HCT116 (cell line): Measurements from ENCODE around the gene C1orf167. TPM values are rescaled to one million over a fixed set of nuclear protein-coding genes. Genes with fewer than 3 reads are reported as not detected.

Experiments used
- ATAC-seq: fragments of 200-7000 bp; cut with Tn5 transposase; 2 replicates; pipeline ENCODE4 v1.9.1; 2020; ENCODE audit warnings: mild to moderate bottlenecking, moderate library complexity
- BruUV-seq: library from RNA; stranded (reverse); fragments of 400-500 nt; replicated peaks from 2 replicates; lab custom pipeline; 2021; lab: Mats Ljungman, UMichigan
- CTCF ChIA-PET: fragments of 300-600 bp; sonication (Branson Sonifier 250); formaldehyde crosslinking; loops from one replicate; lab custom pipeline; 2021; ENCODE audit warnings: antibody characterized with exemption; lab: Charles Lee
- POLR2A ChIA-PET: fragments of 300-600, 350-600 bp; sonication (Branson Sonifier 250); formaldehyde crosslinking; loops from one replicate; lab custom pipeline; 2021; ENCODE audit warnings: antibody characterized with exemption; lab: Charles Lee
- RAD21 ChIA-PET, 2 experiments: fragments of 300-600 bp; sonication (Branson Sonifier 250); formaldehyde crosslinking; loops; one replicate each; lab custom pipeline; 2023; ENCODE audit warnings: low total read pairs in 2 of 2; ENCODE audit not compliant: uncharacterized antibody in 2 of 2, unreplicated experiment in 2 of 2, low non-redundant PET in 1 of 2; lab: Charles Lee
- DNase-seq: peaks from one replicate; pipeline ENCODE4 v3.0.0-alpha.2; 2010; ENCODE audit warnings: low read depth, low spot score
- H2AFZ ChIP-seq: fragments of 200-600 bp; shearing (Covaris generic), sonication (generic); 2 replicates; pipeline ENCODE4 v1.6.1; 2017; ENCODE audit warnings: low read depth, mixed run types, mixed read lengths, antibody characterized with exemption, low read length; ENCODE audit not compliant: poor library complexity, severe bottlenecking
- H3K27ac ChIP-seq: 2 replicates; pipeline ENCODE4 v1.5.1; 2012; ENCODE audit warnings: low read depth, low read length
- H3K27me3 ChIP-seq: fragments of 200-600 bp; sonication (generic); 2 replicates; pipeline ENCODE4 v1.6.1; 2016; ENCODE audit warnings: mixed run types, low read length, mixed read lengths; ENCODE audit not compliant: insufficient read depth
- H3K36me3 ChIP-seq, 2 experiments: fragments of 200-500 bp in 1 of 2; fragments of 200-600 bp in 1 of 2; sonication (Bioruptor generic) in 1 of 2; sonication (generic) in 1 of 2; 2 replicates each; pipeline versions ENCODE4 v1.5.1 to v1.6.1; 2014 to 2016; ENCODE audit warnings: low read length in 2 of 2, inconsistent platforms in 1 of 2, mixed read lengths in 1 of 2, mixed run types in 1 of 2; ENCODE audit not compliant: insufficient read depth in 2 of 2, control insufficient read depth in 1 of 2
- H3K4me1 ChIP-seq, 2 experiments: fragments of 200-600 bp in 1 of 2; sonication (generic) in 1 of 2; 2 replicates each; pipeline versions ENCODE4 v1.5.1 to v1.6.1; 2012 to 2017; ENCODE audit warnings: low read length in 2 of 2, inconsistent platforms in 1 of 2, mild to moderate bottlenecking in 1 of 2, mixed read lengths in 1 of 2, mixed run types in 1 of 2, moderate library complexity in 1 of 2; ENCODE audit not compliant: insufficient read depth in 2 of 2, control insufficient read depth in 1 of 2
- H3K4me2 ChIP-seq: fragments of 200-600 bp; sonication (generic); 2 replicates; pipeline ENCODE4 v1.6.1; 2017; ENCODE audit warnings: mixed run types, low read length, mixed read lengths
- H3K4me3 ChIP-seq, 2 experiments: fragments of 200-600 bp in 1 of 2; sonication (generic) in 1 of 2; replicated peaks in 1 of 2; 2 replicates each; pipeline ENCODE4 v1.5.1; 2011 to 2016; ENCODE audit warnings: low read length in 2 of 2, control low read depth in 1 of 2, low read depth in 1 of 2, mild to moderate bottlenecking in 1 of 2, mixed read lengths in 1 of 2, mixed run types in 1 of 2
- H3K79me2 ChIP-seq: fragments of 200-600 bp; sonication (generic); 2 replicates; pipeline ENCODE4 v1.6.1; 2017; ENCODE audit warnings: mild to moderate bottlenecking, mixed run types, low read length, moderate library complexity, mixed read lengths; ENCODE audit not compliant: insufficient read depth
- H3K9ac ChIP-seq: fragments of 200-600 bp; sonication (generic); 2 replicates; pipeline ENCODE4 v1.6.1; 2016; ENCODE audit warnings: low read length, mixed read lengths
- H3K9me2 ChIP-seq: fragments of 200-600 bp; sonication (generic), shearing (Covaris generic); 2 replicates; pipeline ENCODE4 v1.6.1; 2017; ENCODE audit warnings: mixed run types, mild to moderate bottlenecking, moderate library complexity; ENCODE audit not compliant: insufficient read depth
- H3K9me3 ChIP-seq, 2 experiments: fragments of 200-500 bp in 1 of 2; fragments of 200-600 bp in 1 of 2; sonication (Bioruptor generic) in 1 of 2; sonication (generic) in 1 of 2; 2 replicates each; pipeline ENCODE4 v1.6.1; 2014 to 2017; ENCODE audit warnings: low read length in 2 of 2, mixed read lengths in 2 of 2, inconsistent platforms in 1 of 2, low read depth in 1 of 2, mild to moderate bottlenecking in 1 of 2, mixed run types in 1 of 2, moderate library complexity in 1 of 2; ENCODE audit not compliant: control insufficient read depth in 1 of 2, insufficient read depth in 1 of 2
- H4K20me1 ChIP-seq: fragments of 200-600 bp; sonication (generic), shearing (Covaris generic); 2 replicates; pipeline ENCODE4 v1.6.1; 2017; ENCODE audit warnings: mixed run types, mild to moderate bottlenecking, moderate library complexity; ENCODE audit not compliant: insufficient read depth
- CBX3 ChIP-seq: IDR thresholded peaks from 2 replicates; pipeline ENCODE4 v1.6.1; 2012; ENCODE audit warnings: low read depth
- CEBPB ChIP-seq: IDR thresholded peaks from 2 replicates; pipeline ENCODE4 v1.6.1; 2012; ENCODE audit warnings: low read depth
- EGR1 ChIP-seq: IDR thresholded peaks from 2 replicates; pipeline ENCODE4 v1.6.1; 2012; ENCODE audit warnings: low read depth
- EZH2 ChIP-seq: fragments of 200-600 bp; sonication (generic); IDR thresholded peaks from 2 replicates; pipeline ENCODE4 v1.6.1; 2017; ENCODE audit warnings: antibody characterized with exemption, mixed run types
- EZH2phosphoT487 ChIP-seq: fragments of 200-600 bp; IDR thresholded peaks from 2 replicates; pipeline ENCODE4 v1.6.1; 2018; ENCODE audit warnings: antibody characterized with exemption, borderline replicate concordance
- FOSL1 ChIP-seq: IDR thresholded peaks from 2 replicates; pipeline ENCODE4 v1.6.1; 2012; ENCODE audit warnings: low read depth
- JUND ChIP-seq: IDR thresholded peaks from 2 replicates; pipeline ENCODE4 v1.6.1; 2012
- POLR2A ChIP-seq: IDR thresholded peaks from 2 replicates; pipeline ENCODE4 v1.7.0; 2011; ENCODE audit warnings: borderline replicate concordance; ENCODE audit not compliant: insufficient read depth, insufficient read length; ENCODE audit errors: extremely low read depth
- POLR2AphosphoS5 ChIP-seq: IDR thresholded peaks from 2 replicates; pipeline ENCODE4 v1.6.1; 2011; ENCODE audit warnings: mild to moderate bottlenecking, low read depth, low read length, moderate library complexity
- RAD21 ChIP-seq: IDR thresholded peaks from 2 replicates; pipeline ENCODE4 v1.6.1; 2012; ENCODE audit warnings: low read depth, mild to moderate bottlenecking
- SP1 ChIP-seq: IDR thresholded peaks from 2 replicates; pipeline ENCODE4 v1.6.1; 2012; ENCODE audit warnings: low read depth
- SRF ChIP-seq: IDR thresholded peaks from 2 replicates; pipeline ENCODE4 v1.6.1; 2012; ENCODE audit warnings: low read depth
- TCF7L2 ChIP-seq: IDR thresholded peaks from 2 replicates; pipeline ENCODE4 v1.7.0; 2011; ENCODE audit warnings: borderline replicate concordance, inconsistent platforms; ENCODE audit not compliant: insufficient read depth, insufficient read length; ENCODE audit errors: extremely low read depth
- ZFX ChIP-seq: fragments of 450-650 bp; IDR thresholded peaks from 2 replicates; pipeline ENCODE4 v1.6.1; 2017
- intact Hi-C: fragments of 100-400 bp; cut with micrococcal nuclease; formaldehyde crosslinking; loops from 2 replicates; pipeline ENCODE4 v1.10.0; 2022
- total RNA-seq: library from RNA; stranded (reverse); gene quantifications from one replicate; pipeline ENCODE4 v1.2.1, GENCODE V29; 2021; ENCODE audit not compliant: unreplicated experiment
- TF ChIP-seq, protein P1 (sequence below): IDR thresholded peaks from 2 replicates; pipeline ENCODE4 v1.6.1; 2012; ENCODE audit warnings: low read depth
- TF ChIP-seq, protein P2 (sequence below): IDR thresholded peaks from 2 replicates; pipeline ENCODE4 v1.6.1; 2011; ENCODE audit warnings: mild to moderate bottlenecking, low read length, moderate library complexity; ENCODE audit not compliant: insufficient replicate concordance; ENCODE audit errors: extremely low read depth

The C1orf167 gene
- total RNA-seq, 1 experiment from 2014 or later: 0.12 TPM

DNA sequence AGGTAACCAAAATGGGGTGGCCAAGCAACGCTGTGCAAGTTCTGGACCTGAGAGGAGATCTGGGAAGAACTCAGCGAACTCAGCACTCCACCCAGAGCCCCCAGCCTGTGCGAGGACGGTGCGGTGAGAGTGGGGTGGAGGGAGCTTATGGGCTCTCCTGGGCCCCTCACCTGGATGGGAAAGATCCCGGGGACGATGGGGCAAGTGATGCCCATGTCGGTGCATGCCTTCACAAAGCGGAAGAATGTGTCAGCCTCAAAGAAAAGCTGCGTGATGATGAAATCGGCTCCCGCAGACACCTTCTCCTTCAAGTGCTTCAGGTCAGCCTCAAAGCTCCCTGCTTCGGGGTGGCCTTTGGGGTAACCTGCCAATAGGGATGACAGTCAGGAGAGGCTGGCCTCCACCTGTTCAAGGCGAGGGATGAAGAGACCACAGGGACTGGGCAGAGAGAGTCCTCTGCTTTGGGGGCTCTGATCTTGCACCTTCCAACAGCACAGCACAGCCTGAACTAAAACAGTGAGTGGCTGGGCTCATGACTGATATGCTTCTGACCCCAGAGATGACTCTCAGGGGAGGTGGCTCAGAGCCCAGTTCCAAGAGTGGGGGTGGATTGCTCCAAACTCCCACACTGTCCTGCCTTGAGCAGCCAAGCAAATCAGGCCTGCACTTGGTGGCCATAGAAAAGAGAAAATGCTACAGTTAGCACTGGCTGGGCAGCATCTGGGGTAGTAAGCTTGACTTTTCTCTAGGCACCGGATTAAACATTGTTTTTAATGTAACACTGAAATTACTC, 34.2 kb downstream of the C1orf167 start:
- H2AFZ ChIP-seq: no peak overlapping the region
- H3K36me3 ChIP-seq: no peaks in the 10 kb centered on the region
- CTCF ChIA-PET: interaction anchor here (1.6 kb wide), 1 partner anchor 11 kb away, joined by 3 read pairs; no protein-coding TSS in a partner anchor
- RAD21 ChIA-PET: no interaction called here
- no peak for ATAC-seq
- H3K4me1 ChIP-seq: peaks cover 22 to 43% of the 10 kb centered on the region in 2 experiments
- no peak for DNase-seq
- no TSS peak for BruUV-seq
- no peaks in the 10 kb centered on the region for H3K27me3 ChIP-seq
- H3K27ac ChIP-seq: no peak overlapping the region
- TF ChIP-seq EZH2 (no peak), RAD21 (no peak), EZH2phosphoT487 (no peak), POLR2A (no peak), JUND (no peak), SP1 (no peak), ZFX (no peak), FOSL1 (no peak), SRF (no peak), TCF7L2 (no peak), CEBPB (no peak), CBX3 (no peak), EGR1 (no peak), POLR2AphosphoS5 (no peak)
- TF ChIP-seq, protein P1, sequence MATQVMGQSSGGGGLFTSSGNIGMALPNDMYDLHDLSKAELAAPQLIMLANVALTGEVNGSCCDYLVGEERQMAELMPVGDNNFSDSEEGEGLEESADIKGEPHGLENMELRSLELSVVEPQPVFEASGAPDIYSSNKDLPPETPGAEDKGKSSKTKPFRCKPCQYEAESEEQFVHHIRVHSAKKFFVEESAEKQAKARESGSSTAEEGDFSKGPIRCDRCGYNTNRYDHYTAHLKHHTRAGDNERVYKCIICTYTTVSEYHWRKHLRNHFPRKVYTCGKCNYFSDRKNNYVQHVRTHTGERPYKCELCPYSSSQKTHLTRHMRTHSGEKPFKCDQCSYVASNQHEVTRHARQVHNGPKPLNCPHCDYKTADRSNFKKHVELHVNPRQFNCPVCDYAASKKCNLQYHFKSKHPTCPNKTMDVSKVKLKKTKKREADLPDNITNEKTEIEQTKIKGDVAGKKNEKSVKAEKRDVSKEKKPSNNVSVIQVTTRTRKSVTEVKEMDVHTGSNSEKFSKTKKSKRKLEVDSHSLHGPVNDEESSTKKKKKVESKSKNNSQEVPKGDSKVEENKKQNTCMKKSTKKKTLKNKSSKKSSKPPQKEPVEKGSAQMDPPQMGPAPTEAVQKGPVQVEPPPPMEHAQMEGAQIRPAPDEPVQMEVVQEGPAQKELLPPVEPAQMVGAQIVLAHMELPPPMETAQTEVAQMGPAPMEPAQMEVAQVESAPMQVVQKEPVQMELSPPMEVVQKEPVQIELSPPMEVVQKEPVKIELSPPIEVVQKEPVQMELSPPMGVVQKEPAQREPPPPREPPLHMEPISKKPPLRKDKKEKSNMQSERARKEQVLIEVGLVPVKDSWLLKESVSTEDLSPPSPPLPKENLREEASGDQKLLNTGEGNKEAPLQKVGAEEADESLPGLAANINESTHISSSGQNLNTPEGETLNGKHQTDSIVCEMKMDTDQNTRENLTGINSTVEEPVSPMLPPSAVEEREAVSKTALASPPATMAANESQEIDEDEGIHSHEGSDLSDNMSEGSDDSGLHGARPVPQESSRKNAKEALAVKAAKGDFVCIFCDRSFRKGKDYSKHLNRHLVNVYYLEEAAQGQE: no peak
- TF ChIP-seq, protein P2, sequence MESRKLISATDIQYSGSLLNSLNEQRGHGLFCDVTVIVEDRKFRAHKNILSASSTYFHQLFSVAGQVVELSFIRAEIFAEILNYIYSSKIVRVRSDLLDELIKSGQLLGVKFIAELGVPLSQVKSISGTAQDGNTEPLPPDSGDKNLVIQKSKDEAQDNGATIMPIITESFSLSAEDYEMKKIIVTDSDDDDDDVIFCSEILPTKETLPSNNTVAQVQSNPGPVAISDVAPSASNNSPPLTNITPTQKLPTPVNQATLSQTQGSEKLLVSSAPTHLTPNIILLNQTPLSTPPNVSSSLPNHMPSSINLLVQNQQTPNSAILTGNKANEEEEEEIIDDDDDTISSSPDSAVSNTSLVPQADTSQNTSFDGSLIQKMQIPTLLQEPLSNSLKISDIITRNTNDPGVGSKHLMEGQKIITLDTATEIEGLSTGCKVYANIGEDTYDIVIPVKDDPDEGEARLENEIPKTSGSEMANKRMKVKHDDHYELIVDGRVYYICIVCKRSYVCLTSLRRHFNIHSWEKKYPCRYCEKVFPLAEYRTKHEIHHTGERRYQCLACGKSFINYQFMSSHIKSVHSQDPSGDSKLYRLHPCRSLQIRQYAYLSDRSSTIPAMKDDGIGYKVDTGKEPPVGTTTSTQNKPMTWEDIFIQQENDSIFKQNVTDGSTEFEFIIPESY: no peak
- intact Hi-C loops: no loop called here
- H3K4me2 ChIP-seq: no peak overlapping the region
- POLR2A ChIA-PET: no interaction called here
- H3K9me3 ChIP-seq: no peaks in the 10 kb centered on the region
- H3K4me3 ChIP-seq: no peak overlapping the region
- no peaks in the 10 kb centered on the region for H3K79me2 ChIP-seq
- no peaks in the 10 kb centered on the region for H3K9me2 ChIP-seq
- no peak overlapping the region for H3K9ac ChIP-seq
- H4K20me1 ChIP-seq: no peaks in the 10 kb centered on the region
